GM12891 (cell line): Measurements from ENCODE around the gene NECTIN1.

ENCODE experiments used
- POLR2A ChIP-seq: IDR thresholded peaks from 2 replicates; pipeline ENCODE4 v1.6.1; 2011; ENCODE audit warnings: low read depth, low read length, control low read depth
- TAF1 ChIP-seq: IDR thresholded peaks from 2 replicates; pipeline ENCODE4 v1.6.1; 2011; ENCODE audit warnings: low read depth, low read length, control low read depth

DNA sequence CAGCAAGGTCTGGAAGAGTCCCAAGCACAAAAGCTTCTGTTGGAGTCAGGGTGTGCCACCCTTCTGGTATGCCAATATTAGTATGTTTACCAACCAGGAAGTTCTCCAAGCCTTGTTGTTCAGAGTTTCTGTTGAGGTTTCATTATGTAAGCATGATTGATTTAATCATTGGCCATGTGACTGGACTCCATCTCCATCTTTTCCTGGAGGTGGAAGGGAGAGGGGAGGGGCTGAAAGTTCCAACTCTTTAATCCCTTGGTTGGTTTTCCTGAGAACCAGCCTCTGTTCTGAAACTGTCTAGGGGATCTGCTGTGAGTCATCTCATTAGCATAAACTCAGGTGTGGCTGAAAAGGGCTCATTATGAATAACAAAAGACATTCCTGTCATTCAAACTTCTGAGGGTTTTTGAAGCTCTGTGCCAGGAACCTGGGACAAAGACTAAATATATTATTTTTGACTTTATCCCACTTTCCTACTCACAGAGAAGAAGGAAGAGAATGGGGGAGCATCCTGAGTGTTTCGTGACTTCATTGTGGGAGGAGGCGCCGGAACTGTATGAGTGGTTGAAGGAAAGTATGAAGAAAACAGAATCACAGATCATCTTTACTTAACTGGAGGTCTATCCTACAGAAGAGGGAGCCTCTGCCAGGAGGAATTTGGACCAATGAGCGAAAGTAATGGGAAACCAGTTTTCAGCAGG lies 138.2 kb downstream of the NECTIN1 start:
- TF ChIP-seq POLR2A, result no peak
- no peak for TF ChIP-seq TAF1
